NCI-H345 treated with DMSO at 0.1 percent for 48 hours (cell line): Measurements from ENCODE around the gene TMPRSS3.

Source experiments
- DNase-seq: peaks from one replicate; lab custom pipeline; 2025; ENCODE audit not compliant: unreplicated experiment; lab: John Stamatoyannopoulos, UW

Gene TMPRSS3

DNA sequence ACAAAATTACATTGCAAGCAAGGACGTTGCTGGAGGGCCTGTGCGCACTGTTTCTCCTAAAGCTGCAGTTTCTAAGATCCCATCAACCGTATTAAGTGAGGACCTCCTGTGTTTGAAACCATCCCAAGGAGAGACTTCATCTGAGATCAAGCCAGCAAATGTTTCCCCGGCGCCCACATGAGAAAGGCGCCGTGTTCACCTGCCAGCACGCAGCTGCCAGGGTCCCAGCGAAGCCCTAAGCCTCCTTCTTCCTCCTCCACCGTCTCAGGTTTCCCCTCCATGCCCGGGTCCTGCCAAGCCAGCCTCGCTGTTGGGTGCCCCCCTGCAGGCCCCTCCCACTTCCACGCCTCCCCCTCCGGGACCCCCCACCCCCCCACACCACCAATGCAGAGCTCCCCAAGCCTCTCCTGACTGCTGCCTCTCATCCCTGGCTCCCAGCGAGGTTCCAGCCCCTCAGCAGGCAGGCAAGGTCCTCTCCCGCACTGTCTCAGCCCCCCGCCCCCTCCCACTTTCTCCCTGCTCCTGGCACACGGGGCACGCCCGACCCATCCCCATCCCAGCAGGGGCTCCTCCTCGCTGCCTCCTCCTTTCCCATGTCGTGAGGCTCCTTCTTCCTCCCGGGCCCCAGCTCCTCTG lies 20.9 kb downstream of the TMPRSS3 start:
- no peak for DNase-seq

DNA sequence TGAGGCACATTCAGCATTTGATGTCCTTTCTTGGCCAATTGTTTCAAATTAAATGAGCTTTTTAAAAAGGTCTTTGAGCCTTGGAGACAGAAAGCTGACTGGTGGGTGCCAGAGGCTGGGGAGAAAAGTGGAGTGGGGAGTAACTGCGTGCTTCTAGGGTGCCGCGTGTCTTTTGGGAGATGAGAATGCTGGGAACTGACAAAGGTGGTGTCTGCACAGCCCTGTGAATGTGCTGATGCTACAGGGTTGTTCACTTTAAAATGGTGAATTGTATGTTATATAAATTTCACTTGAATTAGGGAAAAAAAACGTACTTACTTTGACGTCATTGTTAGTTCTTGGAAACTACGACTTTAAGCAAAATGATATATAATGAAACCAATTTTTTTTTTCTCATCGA lies 21.4 kb downstream of the TMPRSS3 start:
- DNase-seq = no peak

DNA sequence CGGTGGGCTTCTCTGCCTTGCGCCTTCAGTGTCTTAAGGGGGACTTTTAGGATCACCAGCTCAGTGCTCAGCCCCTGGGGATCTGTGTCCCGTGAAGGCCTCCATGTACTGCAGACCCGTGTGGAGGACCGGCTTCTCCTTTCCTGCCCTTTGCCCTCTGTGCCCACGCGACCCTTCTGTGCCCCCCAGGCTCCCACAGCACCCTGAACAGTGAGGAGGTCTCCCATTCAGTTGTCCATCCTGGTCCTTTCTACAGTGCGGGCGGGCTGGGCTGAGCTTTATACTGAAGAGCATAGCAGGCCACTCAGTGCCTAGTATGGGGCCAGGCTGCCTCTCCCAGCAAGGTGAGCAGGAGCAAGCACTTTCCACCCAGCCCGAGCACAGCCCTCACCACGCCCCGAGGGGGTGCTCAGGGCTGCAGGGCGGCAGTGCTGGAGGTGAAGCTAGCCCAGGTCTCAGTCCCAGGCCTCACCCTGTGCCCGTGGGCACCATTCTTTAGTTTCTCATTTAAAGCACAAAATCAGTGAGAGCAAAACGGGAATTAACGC lies 21.9 kb downstream of the TMPRSS3 start:
- no peak for DNase-seq

DNA sequence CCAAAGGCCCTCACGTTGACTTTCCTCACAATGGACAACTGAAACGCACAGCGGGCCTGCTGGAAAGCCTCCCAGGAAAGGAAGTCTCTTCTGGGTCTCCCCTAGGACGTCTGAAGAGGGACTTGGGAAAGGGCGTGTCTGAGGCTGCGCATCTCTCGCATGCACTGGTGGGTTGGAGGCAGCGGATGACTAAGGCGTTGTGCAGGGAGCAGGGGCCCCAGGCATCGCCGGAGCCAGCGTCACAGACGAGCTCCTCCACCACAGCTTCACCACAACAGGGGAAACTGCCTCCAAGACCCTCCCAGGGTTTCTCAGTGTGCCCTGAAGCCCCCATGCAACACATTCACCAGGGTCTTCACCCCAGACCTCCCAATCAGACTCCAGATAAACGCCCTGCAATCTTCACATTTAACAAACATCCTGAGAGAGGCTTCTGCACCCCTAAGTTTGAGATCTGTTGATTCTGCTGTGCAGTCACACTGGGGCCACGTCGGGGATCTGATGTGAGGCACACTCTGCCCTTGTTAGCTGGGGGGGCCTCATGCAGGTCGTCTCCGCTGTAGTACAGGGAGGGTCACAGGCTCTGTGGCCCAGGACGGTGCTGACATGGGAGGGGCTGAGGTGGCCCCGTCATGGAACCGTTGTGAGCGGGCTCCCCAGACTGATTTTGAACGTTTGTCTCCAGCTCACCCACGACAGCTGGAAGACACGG lies 22.5 kb downstream of the TMPRSS3 start:
- DNase-seq = no peak

DNA sequence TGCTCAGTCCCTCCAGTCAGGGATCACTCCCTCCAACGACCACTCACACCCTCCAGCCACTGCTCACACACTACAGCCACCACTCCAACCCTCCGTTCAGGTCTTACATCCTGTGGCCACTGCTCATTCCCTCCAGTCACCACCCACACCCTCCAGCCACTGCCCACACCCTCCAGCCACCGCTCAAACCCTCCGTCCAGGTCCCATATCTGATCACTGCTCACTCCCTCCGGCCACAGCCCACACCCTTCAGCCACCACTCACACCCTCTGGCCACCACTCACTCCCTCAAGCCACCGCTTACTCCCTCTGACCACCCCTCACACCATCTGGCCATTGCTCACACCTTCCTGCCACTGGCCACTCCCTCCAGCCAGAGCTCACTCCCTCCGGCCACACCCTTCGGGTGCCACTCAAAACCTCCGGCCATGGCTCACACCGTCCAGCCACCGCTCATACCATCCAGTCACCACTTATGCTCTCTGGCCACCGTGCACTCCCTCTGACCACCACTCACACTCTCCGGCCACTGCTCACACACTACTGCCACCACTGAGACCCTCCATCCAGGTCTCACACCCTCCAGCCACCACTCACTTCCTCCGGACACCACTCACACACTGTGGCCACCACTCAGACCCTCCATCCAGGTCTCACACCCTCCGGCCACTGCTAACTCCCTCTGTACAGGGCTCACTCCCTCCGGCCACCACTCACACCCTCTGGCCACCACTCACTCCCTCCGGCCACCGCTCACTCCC lies 24.8 kb downstream of the TMPRSS3 start:
- no peak for DNase-seq

DNA sequence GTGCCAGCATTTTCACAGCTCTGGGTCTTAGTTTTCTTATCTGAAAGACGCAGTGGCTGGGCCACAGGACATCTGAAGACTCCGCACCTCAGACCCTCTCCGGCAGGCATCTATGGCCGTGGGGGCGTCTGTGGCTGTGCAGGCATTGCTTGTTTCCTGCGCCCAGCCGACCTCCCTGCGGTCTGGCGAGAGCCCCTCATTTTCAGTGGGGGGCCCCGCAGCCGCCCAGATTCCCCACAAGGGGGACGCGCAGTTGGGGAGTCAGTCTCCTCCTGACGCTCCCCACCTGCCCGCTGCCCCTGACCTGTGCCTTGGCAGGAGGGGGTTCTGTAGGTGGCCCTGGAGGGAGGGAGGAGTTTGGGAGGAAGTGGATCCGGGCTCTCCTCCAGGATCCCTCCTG lies 26.0 kb downstream of the TMPRSS3 start:
- DNase-seq = no peak

DNA sequence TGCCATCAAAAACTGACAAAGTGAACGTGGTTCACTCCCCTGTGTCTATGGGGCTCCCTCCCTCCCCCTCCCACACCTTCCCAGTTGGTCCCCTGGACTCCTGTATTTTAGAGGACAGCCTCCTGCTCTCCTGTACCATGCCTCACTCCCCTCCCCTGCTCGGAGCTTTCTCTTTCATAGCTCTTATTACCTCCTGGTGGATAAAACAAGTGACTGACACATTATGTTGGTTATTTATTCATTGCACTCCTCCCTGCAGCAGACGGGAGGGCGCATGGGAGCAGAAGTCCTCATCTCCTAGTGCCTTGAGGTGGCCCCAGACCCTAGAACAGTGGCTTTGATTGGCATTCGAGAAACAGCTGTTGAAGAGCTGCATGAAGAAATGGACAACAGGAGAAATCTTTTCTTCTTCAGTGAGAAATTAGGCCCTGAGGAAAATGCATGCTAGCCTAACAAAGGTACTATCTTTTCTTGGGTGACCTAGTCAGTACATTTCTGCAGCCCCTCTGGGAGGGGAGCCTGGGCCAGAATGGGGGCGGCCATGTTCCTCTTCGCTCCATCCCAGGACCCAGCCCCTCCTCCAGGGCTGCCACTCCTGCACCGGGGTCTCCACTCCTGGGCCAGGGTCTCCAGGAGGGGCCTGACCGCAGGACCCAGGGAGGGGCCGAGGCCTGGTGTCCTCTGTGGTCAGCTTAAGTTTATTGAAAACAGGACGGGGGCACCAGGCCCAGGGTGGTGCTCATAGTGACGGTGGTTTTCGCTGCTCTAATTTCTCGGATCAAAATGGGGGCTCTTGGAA lies 28.3 kb downstream of the TMPRSS3 start:
- DNase-seq = no peak

DNA sequence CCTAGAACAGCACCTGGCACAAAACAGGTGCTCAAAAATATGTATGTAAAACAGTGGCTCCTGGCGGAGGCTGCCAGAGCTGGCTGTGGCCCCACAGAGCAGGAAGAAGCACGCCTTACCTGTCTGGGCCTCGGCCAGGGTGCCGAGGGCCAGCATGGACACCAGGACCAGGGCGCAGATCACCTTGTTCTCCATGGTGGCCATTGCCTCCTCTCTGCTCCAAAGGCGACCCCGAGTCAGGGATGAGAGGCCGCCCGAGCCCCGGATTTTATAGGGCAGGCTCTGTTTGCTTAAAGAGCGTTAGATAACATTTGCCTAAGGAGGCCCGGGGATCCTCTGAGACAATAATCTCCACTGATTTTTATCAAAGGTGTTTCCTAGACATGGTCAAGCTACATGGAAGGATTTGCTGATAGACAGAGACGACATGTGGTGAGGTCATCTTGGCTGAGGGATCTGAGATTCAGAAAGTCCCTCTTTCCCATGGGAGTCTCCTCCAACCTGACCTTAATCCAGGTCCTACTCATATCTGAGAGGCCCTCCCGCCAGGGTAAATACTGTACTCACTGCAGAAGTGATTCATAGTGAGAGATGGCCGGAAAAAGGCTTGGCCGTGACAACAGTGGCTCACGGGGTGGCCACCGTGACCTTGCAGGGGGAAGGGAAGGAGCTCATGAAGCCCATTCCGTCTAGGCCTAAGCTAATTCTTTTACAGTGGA lies 29.4 kb downstream of the TMPRSS3 start, which contains the start of gene TFF1:
Gene TFF1, minus strand, starts transcription at position 244 of the 719 bp plus-strand sequence. Its CDS starts 40 bp downstream, at position 204.
- no peak for DNase-seq

DNA sequence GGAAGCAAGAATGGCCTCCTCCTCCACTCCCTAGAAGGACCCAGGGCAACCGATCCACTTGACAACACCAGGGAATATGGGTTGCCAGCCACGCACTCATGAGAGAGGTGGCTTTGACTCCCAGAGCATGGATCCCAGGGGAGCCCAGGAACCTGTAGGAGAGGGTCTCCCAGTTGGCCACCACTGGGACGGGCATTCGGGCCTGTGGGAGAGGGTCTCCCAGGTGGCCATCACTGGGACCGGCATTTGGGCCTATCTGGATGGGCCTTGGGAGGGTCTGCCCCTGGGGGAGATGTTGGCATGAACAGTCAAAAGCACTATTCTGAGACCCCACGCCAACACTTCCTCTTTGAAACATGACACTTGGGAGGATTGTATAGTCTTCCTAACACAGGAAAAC lies 30.1 kb downstream of the TMPRSS3 start:
- DNase-seq = no peak

DNA sequence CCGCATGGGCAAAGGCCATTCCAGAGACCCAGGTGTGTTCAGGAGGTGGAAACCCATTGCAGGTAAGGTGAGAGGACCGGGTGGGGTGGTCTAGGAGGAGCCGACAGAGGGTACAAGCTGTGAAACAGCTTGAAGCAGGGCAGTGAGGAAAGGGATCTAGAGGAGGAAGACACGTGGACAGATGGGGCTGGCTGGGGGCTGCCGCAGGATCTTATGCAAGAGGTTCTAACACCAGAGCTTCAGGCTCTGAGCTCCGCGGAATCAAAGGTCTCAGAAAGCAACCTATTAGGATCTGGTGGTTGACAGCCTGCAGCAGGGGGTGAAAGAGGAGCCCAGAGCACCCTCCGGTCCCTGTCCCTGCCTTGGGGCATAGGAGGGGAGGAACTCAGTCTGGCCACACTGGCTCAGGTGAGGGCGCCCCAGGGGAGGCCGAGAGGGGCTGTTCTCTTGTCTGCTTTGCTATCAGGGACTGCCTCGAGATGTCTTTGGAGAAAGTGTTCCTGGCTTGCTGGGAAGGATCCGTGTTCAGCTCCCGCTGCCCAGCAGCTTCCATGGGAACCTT lies 31.5 kb downstream of the TMPRSS3 start:
- no peak for DNase-seq

DNA sequence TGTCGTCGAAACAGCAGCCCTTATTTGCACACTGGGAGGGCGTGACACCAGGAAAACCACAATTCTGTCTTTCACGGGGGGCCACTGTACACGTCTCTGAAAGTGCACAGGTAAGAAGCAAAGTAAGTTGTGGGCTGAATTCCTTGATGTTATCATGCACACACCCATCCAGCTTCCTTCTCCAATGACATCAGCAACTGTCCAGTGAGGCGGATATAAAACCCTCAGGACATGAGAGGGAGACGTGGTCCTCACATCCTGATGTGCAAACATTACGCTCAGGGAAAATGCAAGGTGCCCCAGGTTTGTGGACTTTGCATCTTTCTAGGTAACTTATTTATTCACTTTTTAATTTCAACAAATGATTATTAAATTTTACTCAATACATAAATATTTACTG lies 32.5 kb downstream of the TMPRSS3 start:
- DNase-seq = no peak

DNA sequence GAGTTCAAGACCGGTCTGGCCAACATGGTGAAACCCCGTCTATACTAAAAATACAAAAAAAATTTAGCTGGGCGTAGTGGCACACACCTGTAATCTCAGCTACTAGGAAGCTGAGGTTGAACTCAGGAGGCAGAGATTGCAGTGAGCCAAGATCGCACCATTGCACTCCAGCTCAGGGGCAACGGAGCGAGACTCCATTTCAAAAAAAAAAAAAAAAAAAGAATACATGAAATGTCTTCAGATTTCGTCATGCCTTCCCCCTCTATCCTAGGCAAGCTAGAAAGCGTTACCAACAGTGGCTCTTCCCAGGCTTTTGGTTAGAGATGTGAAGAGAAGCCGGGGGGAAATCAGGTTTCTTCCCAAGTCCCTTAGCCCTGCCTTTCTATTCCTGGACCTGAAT lies 33.2 kb downstream of the TMPRSS3 start:
- no peak for DNase-seq

DNA sequence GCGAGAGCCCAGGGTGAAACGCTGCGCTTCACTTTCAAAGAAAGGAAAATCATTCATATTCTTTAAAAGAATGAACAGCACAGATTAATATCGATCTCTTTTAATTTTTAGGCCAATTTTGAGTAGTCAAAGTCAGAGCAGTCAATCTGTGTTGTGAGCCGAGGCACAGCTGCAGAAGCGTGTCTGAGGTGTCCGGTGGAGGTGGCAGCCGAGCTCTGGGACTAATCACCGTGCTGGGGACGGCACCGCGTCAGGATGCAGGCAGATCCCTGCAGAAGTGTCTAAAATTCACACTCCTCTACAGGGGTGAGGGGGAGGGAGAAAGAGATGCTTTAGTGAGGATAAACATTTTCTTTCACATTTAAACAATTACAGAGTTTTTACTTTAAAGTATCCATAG lies 33.7 kb downstream of the TMPRSS3 start:
- no peak for DNase-seq

DNA sequence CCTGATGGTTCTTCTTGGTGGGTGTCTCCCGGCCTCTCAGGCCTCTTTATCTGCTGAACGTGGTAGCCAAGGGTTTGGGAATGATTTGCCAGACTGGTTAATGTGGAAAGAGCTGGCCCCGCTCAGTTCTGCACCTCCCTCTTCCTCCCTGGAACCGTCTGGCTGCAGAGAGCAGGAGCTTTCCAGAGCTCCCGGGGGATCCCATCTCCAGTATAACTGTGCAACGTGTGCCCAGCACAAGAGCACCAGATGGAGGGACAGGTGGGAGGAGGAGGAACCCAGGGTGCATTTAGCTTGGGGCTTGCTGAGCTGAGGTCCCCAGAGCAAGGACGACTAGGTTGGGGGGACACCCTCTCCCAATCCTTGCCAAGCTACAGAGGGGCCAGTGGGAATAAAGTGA lies 34.6 kb downstream of the TMPRSS3 start:
- DNase-seq = no peak

DNA sequence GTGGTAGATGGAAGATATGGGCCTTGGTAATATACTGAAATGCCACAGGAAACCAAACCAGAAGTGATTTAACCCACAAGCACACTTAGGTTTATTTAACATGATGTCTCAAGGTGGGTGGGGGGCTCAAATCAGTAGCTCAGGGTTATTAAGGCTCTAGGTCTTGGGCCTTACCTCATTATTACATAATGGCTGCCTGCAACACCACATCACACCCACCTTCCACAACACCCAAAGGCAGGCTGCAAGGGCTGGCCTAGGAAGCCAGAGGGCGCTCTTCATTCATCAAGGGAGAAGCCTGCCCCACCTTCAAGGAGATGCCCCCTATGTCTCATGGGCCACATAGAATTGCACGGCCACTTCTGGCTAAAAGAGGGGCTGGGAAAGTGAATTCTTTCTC lies 35.5 kb downstream of the TMPRSS3 start:
- no peak for DNase-seq

DNA sequence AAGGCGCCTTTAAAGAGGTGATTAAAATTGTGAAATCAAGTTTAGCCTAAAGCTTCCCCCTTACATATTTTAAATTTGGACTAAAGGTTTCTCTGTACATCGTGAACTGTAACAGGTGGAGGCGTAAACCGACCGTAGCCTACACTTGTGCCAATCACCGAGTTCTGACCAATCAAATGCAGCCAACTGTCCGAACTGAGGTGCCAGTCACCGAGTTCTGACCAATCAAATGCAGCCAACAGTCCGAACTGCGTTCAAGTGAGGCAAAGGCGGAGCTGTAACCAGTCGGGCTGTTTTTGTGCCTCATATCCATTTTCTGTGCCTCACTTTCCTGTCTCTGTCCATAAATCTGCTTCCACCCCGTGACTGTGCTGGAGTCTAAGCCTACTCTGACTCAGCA lies 36.9 kb downstream of the TMPRSS3 start:
- DNase-seq = no peak

DNA sequence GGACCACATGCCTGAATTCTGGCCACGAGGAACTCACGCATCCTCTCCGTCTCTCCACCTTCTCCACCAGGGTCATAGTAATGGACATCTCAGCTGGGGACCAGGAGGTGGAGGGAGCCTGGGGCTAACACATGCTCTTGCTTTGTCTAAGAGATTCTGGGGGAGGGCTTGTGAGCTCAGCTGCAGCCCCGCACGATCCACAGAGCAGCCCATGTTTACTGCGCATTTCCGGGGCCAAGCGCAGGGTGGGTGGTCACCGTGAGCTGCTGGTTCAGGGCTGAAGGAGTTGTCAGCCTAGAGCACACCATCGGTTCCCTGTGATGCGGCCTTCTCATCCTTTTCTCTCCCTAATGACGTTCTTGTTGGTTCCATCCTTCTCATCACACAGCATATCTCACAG lies 37.6 kb downstream of the TMPRSS3 start:
- no peak for DNase-seq

DNA sequence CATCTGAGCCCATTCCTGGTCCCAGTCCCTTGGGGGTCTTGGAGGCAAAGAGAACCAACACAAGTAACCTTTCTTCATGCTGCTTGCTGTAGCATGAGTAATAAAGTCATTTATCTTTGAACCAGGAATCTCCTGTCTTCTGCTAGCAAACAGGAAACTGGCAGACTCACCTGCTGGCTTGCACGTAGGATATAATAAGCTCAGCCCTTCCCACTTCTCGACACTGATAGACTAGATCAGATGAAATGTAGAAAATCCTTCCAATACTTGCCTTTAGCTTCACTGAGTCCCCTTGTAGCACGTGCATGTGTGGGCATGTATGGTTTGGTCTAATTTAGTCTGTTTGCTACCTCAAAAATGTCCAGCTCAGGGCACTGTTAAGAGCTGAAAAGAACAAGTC lies 38.5 kb downstream of the TMPRSS3 start:
- no peak for DNase-seq

DNA sequence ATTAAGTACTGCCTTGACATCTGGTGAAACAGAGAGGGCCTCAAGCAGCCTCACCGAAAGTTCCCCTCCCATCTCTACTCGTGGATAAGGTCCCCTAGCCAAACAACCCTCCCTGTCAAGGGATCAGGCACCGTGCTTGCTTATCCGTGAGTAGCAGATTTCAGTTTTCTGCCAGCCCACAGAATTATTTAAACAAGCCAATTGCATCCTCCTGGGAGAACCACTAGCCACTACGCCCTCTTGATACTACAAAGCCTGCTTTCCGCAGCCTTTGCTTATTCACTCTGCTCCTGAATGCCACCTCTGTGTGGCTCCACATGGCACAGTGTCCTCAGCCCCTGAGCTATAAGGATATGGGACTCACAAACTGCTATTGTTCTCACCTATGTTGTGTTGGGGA lies 39.2 kb downstream of the TMPRSS3 start:
- DNase-seq = no peak

DNA sequence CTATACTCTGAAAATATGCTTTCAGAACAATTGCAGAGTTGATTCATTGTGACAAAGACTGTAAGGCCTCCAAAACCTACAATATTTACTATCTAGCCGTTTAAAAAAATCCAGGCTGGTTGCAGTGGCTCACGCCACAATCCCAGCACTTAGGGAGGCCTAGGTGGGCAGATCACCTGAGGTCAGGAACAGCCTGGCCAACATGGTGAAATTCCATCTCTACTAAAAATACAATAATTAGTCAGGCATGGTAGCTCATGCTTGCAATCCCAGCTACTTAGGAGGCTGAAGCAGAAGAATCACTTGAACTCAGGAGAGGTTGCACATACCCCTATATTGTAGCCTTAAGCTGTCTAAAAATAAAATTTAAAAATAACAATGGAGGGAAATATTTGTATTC lies 39.8 kb downstream of the TMPRSS3 start:
- no peak for DNase-seq
